ENCODE data around the gene TGFBR3L. TPM values are rescaled to one million over a fixed set of nuclear protein-coding genes. Genes with fewer than 3 reads are reported as not detected.

Gene TGFBR3L
- total and polyA plus RNA-seq, 2 of the 13 experiments (the other 11 are each of a cell fraction or from before 2014, with no cell fraction given): 0.20 to 1.0 TPM

DNA sequence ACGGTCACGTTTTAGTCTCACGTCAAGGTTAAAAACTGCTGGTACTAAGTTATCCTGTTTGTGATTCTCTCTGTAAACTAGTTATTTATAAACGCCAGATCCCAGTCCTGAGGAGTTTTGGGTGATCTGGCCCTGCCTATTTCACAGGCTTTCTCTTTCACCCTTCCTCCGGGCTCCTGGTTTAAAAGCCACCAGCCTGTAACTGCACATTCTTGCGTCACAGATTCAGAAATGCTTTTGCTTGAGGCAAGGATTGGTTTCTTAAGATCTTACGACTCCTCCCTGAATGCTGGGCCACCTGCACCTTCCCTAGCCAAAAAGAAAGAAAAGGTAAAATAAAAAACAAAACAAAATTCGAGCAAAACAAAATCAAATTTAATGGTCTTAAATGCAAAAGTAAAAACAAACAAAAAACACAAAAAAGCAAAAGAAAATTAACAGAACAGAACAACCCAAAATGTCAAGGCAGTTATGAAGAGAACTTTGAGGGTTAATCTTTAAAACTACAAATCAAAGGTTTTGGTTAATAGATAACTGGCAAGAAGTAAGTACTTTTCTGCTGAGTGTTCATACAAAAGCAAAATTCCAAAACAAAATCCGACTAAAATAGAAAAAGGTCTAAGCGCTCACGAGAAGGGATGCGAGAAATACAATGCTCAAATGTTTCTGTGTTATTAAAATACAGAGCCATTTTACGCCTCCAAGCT is 47.4 kb downstream of the TGFBR3L start (continued):
- TF ChIP-seq ZNF878 (CRISPR knock-in tag; IDR thresholded peaks at IDR 0.05) (no peak), KLF9 (CRISPR knock-in tag; IDR thresholded peaks at IDR 0.05; ENCODE audit: low read depth) (no peak)

GRCh38 chr19:7962644-7963268 is 48.1 kb downstream of the TGFBR3L start:
- peak; percentile 29; the same call in 1 of the 3 replicates for ATAC-seq
- H3K36me3 ChIP-seq (replicated peaks in 1 of 2; ENCODE audit: control insufficient read depth in 1 of 2, insufficient read depth in 2 of 2, low read length in 2 of 2): peaks cover 14 to 70% of the 10 kb centered on the region in 2 experiments
- H3K27me3 ChIP-seq (ENCODE audit: control insufficient read depth in 1 of 2, insufficient read depth in 2 of 2, low read length in 2 of 2): no peaks in the 10 kb centered on the region
- H3K9me3 ChIP-seq (ENCODE audit: low read length): no peaks in the 10 kb centered on the region
- no peak overlapping the region for H3K9ac ChIP-seq (ENCODE audit: insufficient read depth, low read depth, low read length)
- DNase-seq (ENCODE audit: low spot score): no peak
- peaks cover 24% of the 10 kb centered on the region for H3K4me1 ChIP-seq (ENCODE audit: insufficient read depth, low read length)
- 75% methylated on average over 20 of the region's 22 CpGs for WGBS (ENCODE audit: low lambda C conversion rate)
- TSS peak; percentile 33 for BruUV-seq (replicated peaks)
- H4K20me1 ChIP-seq (ENCODE audit: insufficient read depth, low read length): no peaks in the 10 kb centered on the region
- POLR2A ChIA-PET: no interaction called here
- H3K4me3 ChIP-seq (replicated peaks in 1 of 3; ENCODE audit: insufficient read depth in 1 of 3, low read depth in 2 of 3, low read length in 3 of 3): no peak overlapping the region
- no peak overlapping the region for H2AFZ ChIP-seq (ENCODE audit: low read length)
- H3K79me2 ChIP-seq (ENCODE audit: insufficient read depth, low read length): no peaks in the 10 kb centered on the region
- peak overlapping the region; percentile 37 for H3K27ac ChIP-seq (ENCODE audit: extremely low read length, insufficient read depth, low read length)
- peak overlapping the region; percentile 36 for H3K4me2 ChIP-seq (ENCODE audit: low read depth, low read length)
- CTCF ChIA-PET (ENCODE audit: low intra/inter-chr PET ratio, low total read pairs): no interaction called here
- intact Hi-C loops (cut with micrococcal nuclease; ENCODE audit: unreplicated experiment) (no loop called here), in situ Hi-C loops (cut with HindIII; ENCODE audit: extremely low pct_ligation_motif_present, low pct_unique_long_range_greater_than_20kb) (no loop called here)
- FAIRE-seq: peak; percentile 60
- TF ChIP-seq FOXJ3 (CRISPR knock-in tag; IDR thresholded peaks at IDR 0.05; ENCODE audit: borderline replicate concordance) (no peak), GABPB1 (CRISPR knock-in tag; IDR thresholded peaks at IDR 0.05) (no peak), ZBTB20 (CRISPR knock-in tag; IDR thresholded peaks at IDR 0.05; ENCODE audit: borderline replicate concordance, low read depth) (no peak), ZNF678 (CRISPR knock-in tag; IDR thresholded peaks at IDR 0.05) (no peak), ZNF598 (CRISPR knock-in tag; IDR thresholded peaks at IDR 0.05; ENCODE audit: borderline replicate concordance) (no peak), THAP7 (CRISPR knock-in tag; IDR thresholded peaks at IDR 0.05) (no peak), MAFG (CRISPR knock-in tag; IDR thresholded peaks at IDR 0.05) (0 out of 2 replicates have a peak, but pooled peaks have one; percentile 40), ATF7-NPFF (CRISPR knock-in tag; IDR thresholded peaks at IDR 0.05; ENCODE audit: low read depth) (no peak), MLLT10 (CRISPR knock-in tag; IDR thresholded peaks at IDR 0.05) (no peak), AGO2 (optimal IDR thresholded peaks at IDR 0.05; ENCODE audit: low read depth, low read length) (peak; percentile 64), ZNF841 (CRISPR knock-in tag; IDR thresholded peaks at IDR 0.05; ENCODE audit: borderline replicate concordance) (no peak), ZNF34 (CRISPR knock-in tag; IDR thresholded peaks at IDR 0.05; ENCODE audit: borderline replicate concordance) (no peak), MAFF (IDR thresholded peaks at IDR 0.05; ENCODE audit: low read depth, low read length) (peak; percentile 96), U2AF1 (optimal IDR thresholded peaks at IDR 0.05; ENCODE audit: low read depth, low read length) (no peak)
- TF ChIP-seq, protein P1, sequence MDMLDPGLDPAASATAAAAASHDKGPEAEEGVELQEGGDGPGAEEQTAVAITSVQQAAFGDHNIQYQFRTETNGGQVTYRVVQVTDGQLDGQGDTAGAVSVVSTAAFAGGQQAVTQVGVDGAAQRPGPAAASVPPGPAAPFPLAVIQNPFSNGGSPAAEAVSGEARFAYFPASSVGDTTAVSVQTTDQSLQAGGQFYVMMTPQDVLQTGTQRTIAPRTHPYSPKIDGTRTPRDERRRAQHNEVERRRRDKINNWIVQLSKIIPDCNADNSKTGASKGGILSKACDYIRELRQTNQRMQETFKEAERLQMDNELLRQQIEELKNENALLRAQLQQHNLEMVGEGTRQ (IDR thresholded peaks at IDR 0.05; ENCODE audit: low read depth, low read length): no peak
- TF ChIP-seq, protein P1 (CRISPR knock-in tag; IDR thresholded peaks at IDR 0.05; ENCODE audit: borderline replicate concordance): no peak
- TF ChIP-seq, protein P2, sequence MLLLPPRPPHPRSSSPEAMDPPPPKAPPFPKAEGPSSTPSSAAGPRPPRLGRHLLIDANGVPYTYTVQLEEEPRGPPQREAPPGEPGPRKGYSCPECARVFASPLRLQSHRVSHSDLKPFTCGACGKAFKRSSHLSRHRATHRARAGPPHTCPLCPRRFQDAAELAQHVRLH (CRISPR knock-in tag; IDR thresholded peaks at IDR 0.05; ENCODE audit: borderline replicate concordance, low read depth): no peak

Data from HepG2 (cell line).